SU-DHL-6 (cell line): ENCODE data around the gene FOXI2.

ENCODE experiments used
- CTCF ChIP-seq: fragments of 200-600 bp; sonication (generic); IDR thresholded peaks from one replicate; pipeline ENCODE4 v1.5.1; 2017; ENCODE audit warnings: antibody characterized with exemption, mild to moderate bottlenecking, low read length, moderate library complexity; ENCODE audit not compliant: insufficient read depth, poor library complexity, severe bottlenecking
- EZH2phosphoT487 ChIP-seq: fragments of 200-600 bp; sonication (generic), shearing (Covaris generic); conservative IDR thresholded peaks from 2 replicates; pipeline ENCODE4 v1.6.1; 2018; ENCODE audit warnings: mild to moderate bottlenecking, antibody characterized with exemption, low read length, moderate library complexity, mixed read lengths

DNA sequence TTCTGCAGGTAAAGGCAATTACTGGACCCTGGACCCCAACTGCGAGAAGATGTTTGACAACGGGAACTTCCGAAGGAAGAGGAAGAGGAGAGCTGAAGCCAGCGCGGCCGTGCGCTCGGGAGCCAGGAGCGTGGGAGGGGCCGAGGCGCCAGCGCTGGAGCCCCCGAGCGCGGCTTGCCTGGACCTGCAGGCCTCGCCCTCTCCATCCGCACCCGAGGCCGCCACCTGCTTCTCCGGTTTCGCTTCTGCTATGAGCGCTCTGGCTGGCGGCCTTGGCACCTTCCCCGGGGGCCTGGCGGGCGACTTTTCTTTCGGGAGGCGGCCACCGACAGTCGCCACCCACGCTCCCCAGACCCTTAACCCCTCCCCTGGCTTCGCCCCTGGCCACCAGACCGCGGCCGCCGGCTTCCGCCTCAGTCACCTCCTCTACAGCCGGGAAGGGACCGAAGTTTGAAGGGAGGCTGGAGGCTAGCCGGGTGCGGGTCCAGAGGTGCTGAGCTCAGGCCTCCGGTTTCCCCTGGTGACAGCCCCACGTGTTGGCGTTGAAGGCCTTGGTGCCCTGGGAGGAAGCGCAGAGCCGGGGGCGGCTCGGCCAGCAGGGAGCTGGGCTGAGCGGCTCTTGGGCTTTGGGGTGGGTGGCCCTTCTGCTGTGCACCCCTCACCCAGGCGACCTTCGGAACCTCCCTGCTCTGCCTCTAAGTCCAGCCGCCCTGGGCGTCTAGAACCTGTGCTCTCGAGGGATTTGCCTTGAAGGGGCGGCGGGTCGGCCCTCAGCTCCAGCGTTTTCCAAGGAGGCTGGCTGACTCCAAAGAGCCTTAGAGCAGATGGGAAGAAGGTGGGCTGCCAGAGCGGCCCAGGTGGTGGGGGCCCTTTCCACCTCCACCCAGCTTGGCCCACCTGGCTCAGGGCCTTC lies 1.8 kb downstream of the FOXI2 start:
- TF ChIP-seq CTCF (no peak), EZH2phosphoT487 (no peak)
